LNCAP (cell line): Measurements from ENCODE around the gene IQCK.

Experiments used
- TF ChIP-seq, protein P1 (sequence below): fragments of 450-650 bp; IDR thresholded peaks from 2 replicates; pipeline ENCODE4 v1.5.1; 2017; ENCODE audit warnings: mild to moderate bottlenecking

IQCK gene

DNA sequence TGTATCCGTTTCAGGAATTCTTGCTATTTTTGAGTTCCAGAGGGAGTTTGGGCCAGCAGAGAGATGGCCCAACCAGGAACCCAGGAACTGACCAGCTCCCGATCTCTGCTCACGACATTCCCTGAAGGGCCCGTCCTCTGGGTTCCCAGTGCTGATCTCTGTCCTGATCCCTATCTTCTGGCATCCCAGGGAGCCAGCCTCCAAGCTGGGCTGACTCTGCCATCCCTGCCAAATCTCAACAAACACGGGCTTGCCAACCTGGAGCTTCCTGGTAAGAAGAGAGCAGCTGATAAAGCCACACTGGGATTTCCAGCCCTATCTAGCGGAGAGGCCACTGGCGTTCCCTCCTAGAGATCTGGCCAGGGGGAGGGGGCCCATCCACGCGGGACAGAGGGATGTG lies 150.3 kb downstream of the IQCK start:
- TF ChIP-seq, protein P1, sequence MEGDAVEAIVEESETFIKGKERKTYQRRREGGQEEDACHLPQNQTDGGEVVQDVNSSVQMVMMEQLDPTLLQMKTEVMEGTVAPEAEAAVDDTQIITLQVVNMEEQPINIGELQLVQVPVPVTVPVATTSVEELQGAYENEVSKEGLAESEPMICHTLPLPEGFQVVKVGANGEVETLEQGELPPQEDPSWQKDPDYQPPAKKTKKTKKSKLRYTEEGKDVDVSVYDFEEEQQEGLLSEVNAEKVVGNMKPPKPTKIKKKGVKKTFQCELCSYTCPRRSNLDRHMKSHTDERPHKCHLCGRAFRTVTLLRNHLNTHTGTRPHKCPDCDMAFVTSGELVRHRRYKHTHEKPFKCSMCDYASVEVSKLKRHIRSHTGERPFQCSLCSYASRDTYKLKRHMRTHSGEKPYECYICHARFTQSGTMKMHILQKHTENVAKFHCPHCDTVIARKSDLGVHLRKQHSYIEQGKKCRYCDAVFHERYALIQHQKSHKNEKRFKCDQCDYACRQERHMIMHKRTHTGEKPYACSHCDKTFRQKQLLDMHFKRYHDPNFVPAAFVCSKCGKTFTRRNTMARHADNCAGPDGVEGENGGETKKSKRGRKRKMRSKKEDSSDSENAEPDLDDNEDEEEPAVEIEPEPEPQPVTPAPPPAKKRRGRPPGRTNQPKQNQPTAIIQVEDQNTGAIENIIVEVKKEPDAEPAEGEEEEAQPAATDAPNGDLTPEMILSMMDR, result no peak

DNA sequence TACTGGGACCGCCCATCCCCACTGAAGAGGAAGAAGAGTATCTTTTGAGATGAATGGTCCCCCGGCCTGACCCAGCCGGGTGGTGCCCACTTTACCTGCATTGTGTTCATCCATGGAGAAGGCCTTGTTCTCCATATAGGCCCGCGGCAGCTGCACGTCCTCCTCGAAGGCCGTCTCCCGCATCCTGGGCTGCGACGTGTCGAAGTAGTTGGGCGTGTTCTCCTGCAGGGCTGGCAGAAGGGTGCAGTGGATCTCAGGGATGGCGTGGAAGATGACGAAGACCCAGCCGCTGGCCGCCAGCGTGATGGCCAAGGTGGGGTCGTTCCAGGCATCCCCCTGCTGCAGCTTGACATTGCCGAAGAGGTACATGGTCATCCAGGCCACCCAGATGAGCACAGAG lies 153.7 kb downstream of the IQCK start:
- TF ChIP-seq, protein P1, result no peak

DNA sequence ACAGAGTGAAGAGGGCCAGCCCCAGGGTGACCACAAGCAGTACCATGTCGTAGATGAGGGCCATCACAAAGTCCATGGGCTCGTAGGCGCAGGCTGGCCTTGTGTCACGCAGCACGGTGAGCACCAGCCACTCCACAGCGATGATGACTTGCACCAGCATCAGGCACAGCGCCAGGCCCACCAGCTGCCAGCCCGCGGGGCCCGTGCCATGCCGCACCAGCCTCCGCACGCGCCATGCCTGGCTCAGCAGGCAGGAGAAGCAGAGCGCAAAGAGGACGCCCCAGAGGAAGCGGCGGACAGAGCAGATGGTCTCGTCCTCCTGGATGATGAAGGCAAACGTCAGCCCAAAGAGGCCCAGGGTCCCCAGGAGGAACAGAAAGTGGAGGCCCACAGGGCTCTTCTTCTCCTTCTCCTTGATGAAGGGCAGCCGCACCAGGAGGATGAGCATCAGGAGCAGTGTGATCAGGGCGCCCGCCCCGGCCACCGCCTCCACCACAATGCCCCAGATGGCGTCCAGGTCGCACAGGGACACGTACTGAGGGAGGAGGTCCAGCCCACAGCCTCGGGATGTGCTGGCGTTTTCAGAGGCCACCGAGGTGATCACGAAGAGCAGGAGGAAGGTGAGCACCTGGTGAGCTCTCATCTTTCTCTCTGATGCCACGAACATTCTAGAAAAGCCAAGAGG lies 154.2 kb downstream of the IQCK start:
- TF ChIP-seq, protein P1, result no peak

DNA sequence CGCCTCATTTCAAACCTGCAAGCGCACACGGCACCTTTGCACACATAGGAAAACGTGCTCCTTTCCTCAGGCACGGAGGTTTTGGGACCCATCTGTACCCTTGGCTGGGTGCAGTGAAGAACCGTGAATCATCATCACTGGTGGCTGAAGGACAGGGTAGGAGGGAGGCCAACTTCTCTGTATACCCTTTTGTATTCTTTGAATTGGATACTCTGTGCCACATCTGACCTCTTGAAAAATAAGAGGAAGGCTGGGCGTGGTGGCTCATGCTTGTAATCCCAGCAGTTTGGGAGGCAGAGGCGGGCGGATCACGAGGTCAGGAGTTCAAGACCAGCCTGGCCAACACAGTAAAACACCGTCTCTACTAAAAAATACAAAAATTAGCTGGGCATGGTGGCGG lies 154.9 kb downstream of the IQCK start:
- TF ChIP-seq, protein P1, result no peak

DNA sequence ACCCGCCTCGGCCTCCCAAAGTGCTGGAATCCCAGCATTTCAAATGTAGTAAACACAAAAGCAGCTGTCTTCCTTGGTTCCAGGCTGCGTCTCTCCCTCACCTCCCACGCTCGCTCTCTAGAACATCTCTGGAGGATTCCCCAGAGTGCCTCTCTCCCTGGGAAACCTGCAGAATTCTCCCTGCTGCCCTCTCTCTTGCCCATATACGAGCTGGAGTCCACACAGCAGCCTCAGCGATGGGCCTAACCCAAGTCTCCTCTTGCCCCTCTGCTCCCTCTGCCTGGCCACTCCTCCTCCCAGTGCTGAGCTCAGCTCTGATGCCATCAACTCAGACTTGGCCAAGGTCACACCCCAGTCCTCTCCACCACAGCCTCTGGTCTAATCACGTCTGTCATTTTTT lies 156.0 kb downstream of the IQCK start:
- TF ChIP-seq, protein P1, result no peak

DNA sequence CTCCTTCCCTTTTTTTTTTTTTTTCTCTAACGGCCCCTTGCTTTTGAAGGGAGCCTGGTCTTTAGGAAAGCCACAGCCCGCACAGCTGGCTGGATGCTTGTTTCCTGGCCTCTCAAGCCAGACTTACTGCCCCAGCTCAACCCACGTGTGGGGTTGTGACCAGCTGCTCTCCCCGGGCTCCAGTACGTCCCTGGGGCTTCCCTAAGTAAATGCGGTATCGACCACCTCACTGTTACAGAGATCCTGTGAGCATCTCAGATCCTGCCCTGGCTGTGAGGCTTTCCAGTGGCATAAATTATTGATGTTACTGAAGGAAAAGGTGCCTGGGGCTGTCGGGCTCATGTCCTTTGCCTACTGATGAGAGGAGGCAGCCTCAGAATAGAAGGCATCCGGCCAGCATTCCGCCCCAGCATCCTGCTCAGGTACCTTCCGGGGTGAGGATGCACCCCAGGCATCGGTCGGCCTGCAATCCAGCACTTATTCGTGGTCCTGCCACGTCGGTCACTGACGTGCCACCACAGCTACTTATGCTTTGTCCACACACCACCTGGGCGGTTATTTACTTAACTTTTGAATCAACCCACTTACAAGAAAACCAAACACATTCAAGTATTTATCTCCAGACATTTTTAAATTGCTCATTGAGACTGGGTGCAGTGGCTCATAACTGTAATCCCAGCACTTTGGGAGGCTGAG lies 156.9 kb downstream of the IQCK start:
- TF ChIP-seq, protein P1, result no peak

DNA sequence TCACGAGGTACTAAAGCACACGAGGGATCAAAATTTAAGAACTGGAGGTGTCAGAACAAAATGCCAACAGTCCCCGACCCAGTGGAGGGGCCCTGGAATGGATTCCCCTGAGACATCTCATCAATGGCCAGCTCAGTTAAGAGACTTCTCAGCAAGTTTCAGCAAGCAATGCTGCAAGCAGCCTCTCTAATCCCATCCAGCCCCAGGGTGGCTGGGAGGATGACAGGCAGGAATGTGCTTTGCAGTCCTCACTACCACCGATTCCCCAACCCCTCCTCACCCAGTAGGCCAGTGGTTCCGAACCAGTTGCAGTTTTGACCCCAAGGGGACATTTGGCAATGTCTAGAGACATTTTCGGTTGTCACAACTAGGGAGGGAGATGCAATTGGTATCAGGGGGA lies 157.8 kb downstream of the IQCK start:
- TF ChIP-seq, protein P1, result no peak
